ENCODE measurements around the gene SDCBP2.

DNA sequence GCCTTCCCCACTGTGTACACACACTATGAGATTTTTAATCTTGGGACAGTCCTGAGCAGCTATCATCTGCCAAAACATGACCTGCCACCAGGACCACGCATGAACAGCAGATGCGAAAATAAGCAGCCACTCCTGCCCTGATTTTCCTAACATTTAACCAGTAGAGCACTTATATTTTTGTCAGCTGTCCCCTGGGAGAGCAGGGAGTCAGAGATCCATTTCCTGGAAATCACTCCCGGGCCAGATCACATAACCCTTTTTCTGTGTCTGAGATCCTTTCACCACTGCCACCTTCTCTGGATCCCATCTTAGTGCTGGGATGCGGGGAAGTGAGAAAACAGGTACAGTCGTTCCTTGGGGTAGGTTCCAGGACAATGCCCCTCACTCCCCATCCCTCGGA lies 5.7 kb downstream of the SDCBP2 start:
- TF ChIP-seq, protein P1, sequence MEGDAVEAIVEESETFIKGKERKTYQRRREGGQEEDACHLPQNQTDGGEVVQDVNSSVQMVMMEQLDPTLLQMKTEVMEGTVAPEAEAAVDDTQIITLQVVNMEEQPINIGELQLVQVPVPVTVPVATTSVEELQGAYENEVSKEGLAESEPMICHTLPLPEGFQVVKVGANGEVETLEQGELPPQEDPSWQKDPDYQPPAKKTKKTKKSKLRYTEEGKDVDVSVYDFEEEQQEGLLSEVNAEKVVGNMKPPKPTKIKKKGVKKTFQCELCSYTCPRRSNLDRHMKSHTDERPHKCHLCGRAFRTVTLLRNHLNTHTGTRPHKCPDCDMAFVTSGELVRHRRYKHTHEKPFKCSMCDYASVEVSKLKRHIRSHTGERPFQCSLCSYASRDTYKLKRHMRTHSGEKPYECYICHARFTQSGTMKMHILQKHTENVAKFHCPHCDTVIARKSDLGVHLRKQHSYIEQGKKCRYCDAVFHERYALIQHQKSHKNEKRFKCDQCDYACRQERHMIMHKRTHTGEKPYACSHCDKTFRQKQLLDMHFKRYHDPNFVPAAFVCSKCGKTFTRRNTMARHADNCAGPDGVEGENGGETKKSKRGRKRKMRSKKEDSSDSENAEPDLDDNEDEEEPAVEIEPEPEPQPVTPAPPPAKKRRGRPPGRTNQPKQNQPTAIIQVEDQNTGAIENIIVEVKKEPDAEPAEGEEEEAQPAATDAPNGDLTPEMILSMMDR (IDR thresholded peaks at IDR 0.05): no peak
- no peak for TF ChIP-seq POLR2A (IDR thresholded peaks at IDR 0.05)
